ENCODE results near the gene GPC1.

The GPC1 gene

DNA sequence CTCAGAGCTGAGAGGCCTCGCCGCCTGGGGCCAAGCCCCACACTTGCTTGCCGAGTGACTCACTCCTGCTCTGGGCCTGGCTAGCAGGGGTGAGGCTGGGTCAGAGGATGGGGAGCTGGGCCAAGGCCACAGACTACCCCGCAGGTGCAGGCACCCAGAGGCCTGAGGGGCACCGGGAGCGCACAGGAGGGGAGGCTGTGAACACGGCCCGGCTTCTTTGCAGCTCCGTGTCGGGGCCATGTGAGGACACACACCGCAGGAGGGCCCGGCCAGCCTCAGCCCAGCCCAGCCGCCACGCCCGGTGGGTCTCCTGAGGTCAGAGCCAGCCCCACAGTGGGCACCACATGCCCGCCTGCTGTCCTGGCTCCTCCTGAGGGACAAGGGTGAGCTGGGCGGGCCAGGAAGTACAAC lies 8.4 kb downstream of the GPC1 start:
- DNase-seq (ENCODE audit: low read depth), result no peak

DNA sequence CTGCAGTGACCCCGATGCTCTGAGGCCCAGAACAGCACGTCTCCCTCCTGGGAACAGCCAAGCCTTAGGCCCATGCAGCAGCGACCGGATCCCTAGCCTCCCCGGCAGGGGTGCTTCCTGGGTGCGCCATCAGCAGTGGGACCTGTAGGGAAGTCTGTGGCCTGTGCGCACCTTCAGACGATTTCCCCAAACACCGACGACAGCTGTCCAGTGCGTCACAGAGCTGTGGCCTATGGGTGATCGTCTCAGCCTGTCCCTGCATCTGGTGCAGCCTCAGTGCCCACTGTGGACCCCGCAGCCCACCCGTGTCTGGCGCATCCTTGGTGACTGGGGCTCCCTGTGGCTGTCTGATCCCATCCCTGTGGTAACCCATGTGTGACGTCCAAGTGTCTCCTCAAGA lies 9.0 kb downstream of the GPC1 start:
- DNase-seq (ENCODE audit: low read depth), result no peak

- no peak for DNase-seq (ENCODE audit: low read depth)
Observed at GRCh38 chr2:240445961-240446663, 10.6 kb downstream of the GPC1 start.

- DNase-seq (ENCODE audit: low read depth), result no peak
Observed at GRCh38 chr2:240446664-240447175, 11.3 kb downstream of the GPC1 start.

GRCh38 chr2:240447331-240447730 lies 11.9 kb downstream of the GPC1 start:
- no peak for DNase-seq (ENCODE audit: low read depth)

- no peak for DNase-seq (ENCODE audit: low read depth)
Observed at GRCh38 chr2:240447934-240448333, 12.5 kb downstream of the GPC1 start.

DNA sequence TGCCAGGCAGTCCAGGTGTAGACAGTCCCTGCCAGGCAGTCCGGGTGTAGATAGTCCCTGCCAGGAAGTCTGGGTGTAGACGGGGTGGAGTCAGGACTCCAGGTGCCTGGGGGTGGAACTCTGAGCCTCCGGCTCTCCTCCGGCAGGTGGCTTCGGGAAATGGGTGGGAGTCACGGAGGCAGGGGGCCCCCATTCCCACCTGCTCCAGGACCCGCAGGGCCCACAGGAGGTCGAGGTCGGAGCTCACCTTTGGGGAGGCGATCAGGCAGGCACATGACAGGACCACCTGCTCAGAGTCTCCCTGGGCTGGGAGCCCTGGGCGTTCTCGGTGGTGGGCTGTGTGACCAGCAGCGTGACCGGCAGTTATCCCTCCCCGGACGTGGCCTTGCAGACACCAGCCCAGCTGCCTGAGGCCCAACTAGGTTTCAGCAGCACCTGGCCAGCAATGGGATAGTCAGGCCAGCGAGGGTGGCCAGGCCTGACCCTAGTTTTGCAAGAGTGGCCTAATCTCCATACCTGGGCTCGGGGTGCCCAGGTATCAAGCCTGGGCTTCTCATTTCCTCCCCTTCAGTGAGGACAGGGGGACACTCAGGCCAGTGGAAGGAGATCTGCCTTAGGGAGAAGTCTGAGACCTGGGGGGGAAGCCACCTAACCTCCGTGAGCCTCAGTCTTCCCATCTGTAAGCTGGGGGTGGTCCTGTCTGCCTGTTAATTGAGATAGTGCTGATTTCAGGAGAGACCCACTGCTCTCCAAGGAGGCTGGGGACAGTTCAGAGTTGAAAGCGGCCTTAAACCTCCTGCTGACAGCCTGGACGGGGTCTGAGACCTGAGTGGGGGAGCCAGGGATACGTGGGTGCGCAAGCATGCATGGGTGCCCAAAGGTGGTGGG lies 13.2 kb downstream of the GPC1 start:
- DNase-seq (ENCODE audit: low read depth), result no peak

- no peak for DNase-seq (ENCODE audit: low read depth)
Observed at GRCh38 chr2:240449764-240450531, 14.5 kb downstream of the GPC1 start.

- no peak for DNase-seq (ENCODE audit: low read depth)
Observed at GRCh38 chr2:240450532-240451107, 15.2 kb downstream of the GPC1 start.

DNA sequence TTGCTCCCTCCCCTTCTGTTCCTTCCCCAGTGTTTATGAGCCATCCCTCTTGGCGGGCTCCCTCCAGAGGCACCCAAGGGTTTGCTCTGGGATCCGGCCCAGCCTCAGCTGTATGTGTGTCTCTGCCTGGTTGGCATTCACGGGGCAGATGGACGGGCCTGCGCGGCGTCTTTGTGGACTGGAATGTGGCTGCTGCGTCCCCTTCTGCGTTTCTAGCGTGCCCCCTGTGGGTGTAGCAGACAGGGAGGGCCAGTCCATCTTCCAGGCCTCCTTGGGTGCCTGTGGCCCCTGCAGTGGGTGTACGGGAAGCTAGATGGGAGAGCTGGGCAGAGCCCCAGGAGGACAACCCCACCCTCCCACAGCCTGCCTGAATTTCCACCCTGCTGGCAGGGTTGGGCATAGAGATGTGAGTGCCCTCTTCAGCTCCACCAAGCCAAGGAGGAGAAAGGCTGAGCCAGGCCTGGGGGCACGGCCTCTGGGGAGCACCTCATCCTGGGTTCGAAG lies 15.7 kb downstream of the GPC1 start:
- no peak for DNase-seq (ENCODE audit: low read depth)

- no peak for DNase-seq (ENCODE audit: low read depth)
Observed at GRCh38 chr2:240451791-240452461, 16.5 kb downstream of the GPC1 start.

DNA sequence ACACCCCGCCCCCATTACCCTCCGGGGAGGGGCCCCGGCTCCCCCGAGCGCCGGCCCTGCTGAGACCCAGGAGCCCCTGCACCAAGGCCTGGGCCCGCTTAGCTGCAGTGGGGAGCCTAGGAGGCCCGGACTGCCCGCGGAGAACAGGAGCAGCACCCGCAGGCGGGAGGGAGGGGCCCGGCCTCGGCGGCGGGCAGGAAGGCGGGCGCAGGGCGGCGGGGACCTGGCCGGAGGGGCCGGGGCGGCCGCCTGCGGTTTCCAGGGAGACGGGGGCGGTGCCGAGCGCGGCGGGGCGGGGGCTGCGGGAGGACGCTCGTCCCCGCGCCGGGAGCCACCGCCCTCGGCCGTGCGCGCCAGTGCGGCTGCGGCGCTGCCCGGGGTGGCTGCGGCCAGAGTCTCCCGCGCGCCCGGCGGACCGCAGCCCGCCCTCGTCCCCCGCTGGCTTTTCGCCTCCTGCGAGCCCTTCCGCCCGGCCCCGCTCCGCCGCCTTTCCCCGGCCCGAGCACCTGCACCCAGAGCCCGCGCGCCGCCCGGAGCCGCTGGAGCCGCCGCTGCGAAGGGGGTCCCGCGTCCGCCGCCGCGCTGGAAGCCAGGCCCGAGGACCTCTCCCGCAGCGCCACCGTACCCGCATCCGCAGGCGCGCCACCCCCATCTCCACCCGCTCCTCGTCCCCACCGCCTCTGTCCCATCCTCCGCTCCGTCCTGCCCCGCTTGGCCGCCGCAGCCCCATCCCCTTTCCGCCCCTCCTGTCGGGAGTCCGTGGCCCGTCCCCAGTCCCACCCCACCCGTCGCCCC lies 17.2 kb downstream of the GPC1 start:
- no peak for DNase-seq (ENCODE audit: low read depth)

GRCh38 chr2:240453461-240454105 lies 18.1 kb downstream of the GPC1 start:
- DNase-seq (ENCODE audit: low read depth), result no peak

DNA sequence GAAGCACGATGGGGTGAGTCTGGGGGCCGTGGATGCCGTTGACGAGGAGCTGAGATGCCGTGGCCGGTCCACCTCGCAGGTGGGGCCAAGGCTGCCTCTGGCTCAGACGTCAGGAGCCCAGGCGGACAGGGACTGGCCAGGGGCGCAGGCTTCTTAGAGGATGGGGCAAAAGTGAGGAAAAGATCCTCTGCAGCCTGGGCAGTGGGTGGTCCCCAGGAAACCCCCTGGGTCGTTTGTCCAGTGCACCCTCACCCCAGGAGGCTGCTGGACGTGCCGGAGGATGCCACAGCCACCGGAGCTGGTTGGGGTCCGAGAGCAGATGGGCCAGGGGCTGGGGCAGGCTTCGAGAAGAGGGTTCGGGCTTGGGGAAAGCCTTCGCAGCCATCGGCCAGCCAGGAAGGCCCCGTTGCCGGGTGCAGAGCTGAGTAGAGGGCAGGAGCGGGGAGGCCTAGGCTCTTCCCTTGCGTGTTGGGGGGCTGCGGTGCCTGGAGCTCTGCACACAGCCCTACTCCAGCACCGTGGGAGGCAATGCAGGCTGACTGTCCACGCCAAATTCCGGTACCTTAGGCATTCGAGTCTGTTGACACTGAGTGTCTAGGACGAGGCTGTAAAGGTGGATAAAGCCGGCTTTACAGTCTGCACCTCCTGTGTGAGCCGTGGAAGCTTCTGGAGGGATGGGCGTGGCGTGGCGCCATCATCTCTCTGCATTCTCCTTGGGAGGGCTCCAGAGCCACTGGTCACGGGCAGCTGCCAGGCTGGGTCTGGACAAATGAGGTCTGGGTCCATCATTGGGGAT lies 18.8 kb downstream of the GPC1 start:
- no peak for DNase-seq (ENCODE audit: low read depth)

- DNase-seq (ENCODE audit: low read depth), result no peak
Observed at GRCh38 chr2:240455272-240455646, 19.8 kb downstream of the GPC1 start.

- no peak for DNase-seq (ENCODE audit: low read depth)
Observed at GRCh38 chr2:240455647-240456446, 20.4 kb downstream of the GPC1 start.

DNA sequence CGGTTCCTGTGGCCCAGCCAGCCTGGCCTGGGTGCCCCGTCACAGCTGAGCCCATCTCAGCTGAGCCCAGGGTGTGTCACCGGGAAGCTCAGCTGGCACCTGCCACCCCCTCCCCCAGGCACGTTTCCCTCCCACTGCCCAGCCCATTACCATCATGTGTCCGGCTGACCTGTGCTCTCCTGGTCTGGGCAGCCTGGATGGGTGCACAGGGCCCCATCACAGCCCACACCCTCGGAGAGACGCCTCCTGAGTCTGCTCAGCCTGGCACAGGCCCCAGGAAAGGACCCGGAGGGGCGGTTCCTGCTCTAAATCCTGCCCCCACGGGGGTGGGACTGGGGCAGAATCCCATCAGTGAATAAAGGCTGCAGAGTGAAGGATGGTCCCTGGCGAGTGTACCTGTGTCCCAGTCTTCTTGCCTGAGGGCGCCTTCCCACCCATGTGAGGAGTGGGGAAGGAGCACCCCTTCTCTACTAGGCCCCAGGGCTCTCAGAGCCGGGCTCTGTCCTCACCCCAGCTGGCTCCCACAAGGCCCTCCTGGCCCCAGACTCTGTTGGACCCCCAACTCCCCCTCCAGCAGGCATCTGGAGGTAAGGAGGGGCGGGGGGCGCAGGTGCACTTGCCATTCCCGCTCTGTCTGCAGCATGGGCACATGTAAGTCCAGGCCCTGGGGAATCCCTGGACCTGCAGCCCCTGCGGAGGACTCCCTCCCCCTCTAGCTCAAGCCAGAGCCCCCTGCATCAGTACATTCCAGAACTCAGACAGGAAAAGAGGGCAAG lies 21.2 kb downstream of the GPC1 start:
- DNase-seq (ENCODE audit: low read depth), result no peak
